PC-9 (cell line): ENCODE measurements around the gene DMRT1. TPM values are rescaled to one million over a fixed set of nuclear protein-coding genes. Genes with fewer than 3 reads are reported as not detected.

Source experiments
- BruUV-seq: library from RNA; stranded (reverse); fragments of 400-500 nt; replicated peaks from 2 replicates; lab custom pipeline; 2021; lab: Mats Ljungman, UMichigan
- CTCF ChIA-PET: fragments of 300-600 bp; sonication (Branson Sonifier 250); formaldehyde crosslinking; loops from one replicate; lab custom pipeline; 2022; ENCODE audit warnings: antibody characterized with exemption; lab: Charles Lee
- POLR2A ChIA-PET: fragments of 300-600 bp; sonication (Branson Sonifier 250); formaldehyde crosslinking; loops from one replicate; lab custom pipeline; 2022; ENCODE audit warnings: antibody characterized with exemption; ENCODE audit not compliant: unreplicated experiment; lab: Charles Lee
- DNase-seq, 2 experiments: peaks; one replicate each; pipeline versions ENCODE4 v3.0.0 to v3.0.0-alpha.2; 2015 to 2022; ENCODE audit warnings: mixed read lengths in 1 of 2
- H2AFZ ChIP-seq: fragments of 200-600 bp; sonication (generic); 2 replicates; pipeline ENCODE4 v1.8.1; 2017; ENCODE audit warnings: antibody characterized with exemption
- H3F3A ChIP-seq: fragments of 200-600 bp; sonication (generic); 2 replicates; pipeline ENCODE4 v1.8.1; 2017; ENCODE audit warnings: antibody characterized with exemption, mild to moderate bottlenecking, low read depth; ENCODE audit not compliant: insufficient read depth
- H3K27ac ChIP-seq: fragments of 200-600 bp; sonication (generic); 2 replicates; pipeline ENCODE4 v1.6.1; 2016; ENCODE audit warnings: mixed run types
- H3K27me3 ChIP-seq: fragments of 200-600 bp; sonication (generic); 2 replicates; pipeline ENCODE4 v1.6.1; 2016; ENCODE audit warnings: low read depth, mixed run types; ENCODE audit not compliant: insufficient read depth
- H3K36me3 ChIP-seq: fragments of 200-600 bp; sonication (generic); 2 replicates; pipeline ENCODE4 v1.6.1; 2016; ENCODE audit warnings: low read depth, mixed run types
- H3K4me1 ChIP-seq: fragments of 200-600 bp; sonication (generic); replicated peaks from 2 replicates; pipeline ENCODE4 v1.6.1; 2016; ENCODE audit warnings: mixed run types; ENCODE audit not compliant: insufficient read depth
- H3K4me2 ChIP-seq: fragments of 200-600 bp; sonication (generic); 2 replicates; pipeline ENCODE4 v1.6.1; 2017; ENCODE audit warnings: mixed run types
- H3K4me3 ChIP-seq: fragments of 200-600 bp; sonication (generic); 2 replicates; pipeline ENCODE4 v1.6.1; 2016; ENCODE audit warnings: mixed run types
- H3K79me2 ChIP-seq: fragments of 200-600 bp; sonication (generic); 2 replicates; pipeline ENCODE4 v1.6.1; 2017; ENCODE audit warnings: low read depth, mixed run types
- H3K9me2 ChIP-seq: fragments of 200-600 bp; sonication (generic); 2 replicates; pipeline ENCODE4 v1.8.1; 2017; ENCODE audit warnings: mild to moderate bottlenecking; ENCODE audit not compliant: insufficient read depth
- H3K9me3 ChIP-seq: fragments of 200-600 bp; sonication (generic); 2 replicates; pipeline ENCODE4 v1.8.1; 2016; ENCODE audit warnings: low read depth; ENCODE audit not compliant: insufficient read depth
- H4K20me1 ChIP-seq: fragments of 200-600 bp; sonication (generic); 2 replicates; pipeline ENCODE4 v1.8.1; 2017; ENCODE audit not compliant: insufficient read depth
- CTCF ChIP-seq: fragments of 200-600 bp; sonication (generic); conservative IDR thresholded peaks from 2 replicates; pipeline ENCODE4 v1.6.1; 2017; ENCODE audit warnings: mixed run types, antibody characterized with exemption, mild to moderate bottlenecking, moderate library complexity
- EZH2 ChIP-seq: fragments of 200-600 bp; sonication (generic); IDR thresholded peaks from 2 replicates; pipeline ENCODE4 v1.8.0; 2017; ENCODE audit warnings: antibody characterized with exemption, low read depth
- intact Hi-C: fragments of 100-400 bp; cut with micrococcal nuclease; formaldehyde crosslinking; loops from one replicate; pipeline ENCODE4 v1.10.0; 2022; ENCODE audit not compliant: unreplicated experiment
- total RNA-seq: library from RNA; stranded (reverse); gene quantifications from 2 replicates; pipeline ENCODE4 v1.2.3, GENCODE V29; 2021

DMRT1 gene
- total RNA-seq, 1 experiment from 2014 or later, result not detected

DNA sequence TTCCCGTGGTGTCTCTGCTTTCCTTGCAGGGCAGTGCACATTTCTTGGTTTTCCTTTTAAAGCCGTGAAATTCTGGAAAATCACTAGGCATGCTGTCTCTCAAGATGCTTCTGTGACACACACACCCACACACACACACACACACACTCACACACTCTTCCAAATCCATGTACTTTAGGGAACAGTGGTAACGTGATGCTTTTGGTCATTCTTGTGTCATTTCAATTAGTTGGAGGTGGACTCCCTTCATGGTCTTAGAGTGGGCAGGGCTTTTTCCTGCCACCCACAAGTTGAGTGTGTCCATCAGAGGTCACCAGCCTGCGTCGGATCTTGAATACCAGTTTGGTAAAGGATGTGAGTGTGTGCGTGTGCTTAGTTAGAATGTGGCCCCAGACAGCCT, 64.4 kb downstream of the DMRT1 start:
- Histone ChIP-seq H3K27me3 (peaks cover 59% of the 10 kb centered on the region), H4K20me1 (no peaks in the 10 kb centered on the region), H3K9me3 (no peaks in the 10 kb centered on the region), H3K36me3 (no peaks in the 10 kb centered on the region), H3K27ac (no peak overlapping the region), H3K9me2 (no peaks in the 10 kb centered on the region), H3K79me2 (no peaks in the 10 kb centered on the region), H2AFZ (no peak overlapping the region), H3K4me3 (no peak overlapping the region), H3K4me2 (no peak overlapping the region), H3K4me1 (no peaks in the 10 kb centered on the region), H3F3A (no peaks in the 10 kb centered on the region)
- intact Hi-C loops, result no loop called here
- BruUV-seq, result no TSS peak
- DNase-seq, result no peak
- TF ChIP-seq EZH2 (no peak), CTCF (no peak)
- ChIA-PET CTCF (no interaction called here), POLR2A (no interaction called here)

DNA sequence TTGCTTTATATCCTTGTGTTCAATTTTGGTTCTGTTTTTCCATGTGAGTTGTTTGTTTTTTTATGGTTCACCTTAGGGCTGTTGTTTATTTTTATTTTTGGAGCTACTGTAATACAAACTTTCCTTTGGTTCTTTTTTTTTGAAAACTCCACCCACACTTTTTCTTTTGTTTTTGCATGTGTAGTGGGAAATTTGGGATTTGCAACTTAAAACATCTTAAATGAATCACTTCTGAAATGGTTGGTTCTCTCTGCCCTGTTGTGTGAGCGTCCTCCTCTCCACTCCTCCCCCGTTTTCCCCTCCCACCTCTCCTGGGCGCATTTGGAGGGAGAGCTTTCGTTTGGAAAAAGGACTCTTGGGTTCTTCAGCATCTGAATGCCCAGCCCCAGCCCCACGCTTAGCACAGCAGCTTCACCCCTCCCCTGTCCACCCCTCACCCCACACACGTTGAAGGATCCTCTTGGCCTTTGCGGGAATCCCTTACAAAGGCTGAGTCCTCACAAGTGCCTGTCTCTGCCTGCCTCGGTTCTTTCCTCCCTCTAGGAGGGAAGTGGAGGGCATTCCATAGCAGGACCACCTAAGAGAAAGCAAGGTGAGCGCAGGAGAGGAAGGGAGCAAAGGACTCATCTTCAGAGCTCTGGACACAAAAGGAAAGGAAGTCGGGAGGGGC, 67.2 kb downstream of the DMRT1 start:
- H3F3A ChIP-seq, result no peaks in the 10 kb centered on the region
- no TSS peak for BruUV-seq
- no peak for TF ChIP-seq EZH2
- TF ChIP-seq CTCF, result no peak
- intact Hi-C loops, result no loop called here
- no peak overlapping the region for H2AFZ ChIP-seq
- no peaks in the 10 kb centered on the region for H3K9me2 ChIP-seq
- no peaks in the 10 kb centered on the region for H3K79me2 ChIP-seq
- no peak overlapping the region for H3K4me3 ChIP-seq
- ChIA-PET POLR2A (no interaction called here), CTCF (no interaction called here)
- no peaks in the 10 kb centered on the region for H3K9me3 ChIP-seq
- H3K27ac ChIP-seq, result no peak overlapping the region
- no peaks in the 10 kb centered on the region for H4K20me1 ChIP-seq
- H3K4me2 ChIP-seq, result no peak overlapping the region
- H3K36me3 ChIP-seq, result no peaks in the 10 kb centered on the region
- no peak for DNase-seq
- H3K27me3 ChIP-seq, result peaks cover 44% of the 10 kb centered on the region
- H3K4me1 ChIP-seq, result no peaks in the 10 kb centered on the region

GRCh38 chr9:911005-911404, 69.5 kb downstream of the DMRT1 start:
- no peak overlapping the region for H3K4me2 ChIP-seq
- CTCF ChIA-PET, result no interaction called here
- no TSS peak for BruUV-seq
- no peaks in the 10 kb centered on the region for H3K4me1 ChIP-seq
- no peaks in the 10 kb centered on the region for H3K9me3 ChIP-seq
- no peak for DNase-seq
- peaks cover 42% of the 10 kb centered on the region for H3K27me3 ChIP-seq
- H3K36me3 ChIP-seq, result no peaks in the 10 kb centered on the region
- H4K20me1 ChIP-seq, result no peaks in the 10 kb centered on the region
- H2AFZ ChIP-seq, result no peak overlapping the region
- intact Hi-C loops, result no loop called here
- POLR2A ChIA-PET, result no interaction called here
- no peak overlapping the region for H3K27ac ChIP-seq
- H3K4me3 ChIP-seq, result no peak overlapping the region
- H3K79me2 ChIP-seq, result no peaks in the 10 kb centered on the region
- no peak for TF ChIP-seq CTCF
- no peak for TF ChIP-seq EZH2
- H3K9me2 ChIP-seq, result no peaks in the 10 kb centered on the region
- H3F3A ChIP-seq, result no peaks in the 10 kb centered on the region
